ENCODE measurements around the gene DCLK2. TPM values are rescaled to one million over a fixed set of nuclear protein-coding genes. Genes with fewer than 3 reads are reported as not detected.
A peak's percentile ranks its signal among the peaks of the same experiment; 100 is the strongest.
"Not testable (repeated sequence)": the region's sequence is repeated elsewhere in the genome, so short reads cannot be mapped to it uniquely, and the experiment has no call there.

DCLK2 gene
- total RNA-seq, 1 donor from 2014 or later = 2.0 TPM

DNA sequence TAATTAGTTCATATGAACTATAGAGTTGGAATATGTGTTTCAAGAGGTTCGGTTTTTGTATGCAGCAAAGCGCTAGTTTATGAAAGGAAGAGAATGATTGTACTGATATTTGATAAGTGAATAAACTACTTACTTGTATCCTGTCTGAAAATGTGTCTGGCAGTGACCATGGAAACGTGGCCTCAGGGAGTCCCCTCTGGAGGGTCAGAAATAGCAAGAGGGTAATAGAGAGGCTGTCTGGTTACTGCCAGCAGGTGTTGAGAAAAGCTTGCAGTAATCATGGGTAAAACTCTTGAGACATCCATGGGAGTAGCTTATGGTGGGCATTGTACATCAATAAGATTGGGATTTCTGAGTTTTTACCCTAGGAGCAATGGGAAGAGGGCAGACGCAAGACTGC, 77.1 kb downstream of the DCLK2 start:
- DNase-seq = no peak

- no peak for DNase-seq
Measured at GRCh38 chr4:150156543-150156942, 78.3 kb downstream of the DCLK2 start.

DNA sequence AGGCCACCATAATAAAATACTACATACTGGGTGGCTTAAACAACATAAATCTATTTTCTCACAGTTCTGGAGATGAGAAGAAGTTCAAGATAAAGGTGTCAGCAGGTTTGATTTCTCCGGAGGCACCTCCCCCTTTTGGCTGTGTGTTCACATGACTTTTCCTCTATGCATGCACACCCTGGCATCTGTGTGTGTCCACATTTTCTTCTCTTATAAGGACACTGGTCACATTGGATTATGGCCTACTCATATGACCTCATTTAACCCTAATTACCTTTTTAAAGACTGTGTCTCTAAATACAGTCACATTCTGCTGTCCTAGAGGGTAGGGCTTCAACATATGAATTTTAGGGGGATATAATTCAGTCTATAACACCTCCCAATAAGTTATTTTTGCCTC, 79.8 kb downstream of the DCLK2 start:
- no peak for DNase-seq

- peak; percentile 81 for DNase-seq
Measured at GRCh38 chr4:150160473-150160872, 82.2 kb downstream of the DCLK2 start.

GRCh38 chr4:150161109-150161508, 82.9 kb downstream of the DCLK2 start:
- DNase-seq = no peak

- DNase-seq = not testable (repeated sequence)
Measured at GRCh38 chr4:150162020-150162419, 83.8 kb downstream of the DCLK2 start.

GRCh38 chr4:150164055-150164454, 85.8 kb downstream of the DCLK2 start:
- no peak for DNase-seq

- DNase-seq = no peak
Measured at GRCh38 chr4:150164956-150165629, 86.8 kb downstream of the DCLK2 start.

GRCh38 chr4:150167054-150167453, 88.8 kb downstream of the DCLK2 start:
- no peak for DNase-seq

- DNase-seq = peak; percentile 74
Measured at GRCh38 chr4:150173432-150173861, 95.2 kb downstream of the DCLK2 start.

DNA sequence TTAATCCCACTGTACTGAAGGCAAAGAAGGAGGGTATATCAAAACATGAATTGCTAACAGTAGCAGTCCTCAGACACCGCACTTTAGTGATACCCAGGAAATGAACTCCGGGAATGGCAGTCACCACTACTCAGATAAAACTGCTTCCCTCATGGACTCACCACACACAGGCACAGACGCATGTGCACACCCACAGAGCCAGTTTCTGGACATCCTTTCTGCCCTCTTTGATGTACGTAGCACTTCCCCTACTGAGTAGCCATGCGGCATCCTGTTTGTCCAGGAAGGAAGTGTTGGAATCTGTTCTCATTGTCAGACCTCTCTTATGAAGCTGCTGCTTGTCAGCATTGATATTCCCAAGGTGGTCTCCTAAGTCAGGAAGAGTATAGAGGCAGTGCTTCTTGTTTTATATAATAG, 95.7 kb downstream of the DCLK2 start:
- DNase-seq = peak; percentile 94

GRCh38 chr4:150176547-150176946, 98.3 kb downstream of the DCLK2 start:
- DNase-seq = no peak

DNA sequence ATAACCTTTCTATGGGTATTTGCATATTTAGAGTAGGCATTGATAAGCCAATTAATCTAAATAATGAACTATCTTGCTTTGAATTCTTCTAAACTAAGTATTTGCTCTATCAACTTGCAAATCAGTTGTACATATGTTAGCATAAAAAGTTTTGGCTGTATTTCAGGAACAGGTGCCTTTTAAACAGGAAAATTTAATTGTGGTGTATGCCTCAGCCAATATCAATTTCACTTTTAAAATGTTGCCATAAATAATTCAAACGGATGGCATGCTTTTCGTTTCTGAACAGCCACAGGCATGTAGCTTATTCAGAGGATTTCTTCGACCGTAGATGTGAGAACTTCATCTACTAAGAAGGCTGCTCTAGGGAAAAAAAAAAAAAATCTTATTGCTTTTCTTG, 99.9 kb downstream of the DCLK2 start:
- DNase-seq = no peak

DNA sequence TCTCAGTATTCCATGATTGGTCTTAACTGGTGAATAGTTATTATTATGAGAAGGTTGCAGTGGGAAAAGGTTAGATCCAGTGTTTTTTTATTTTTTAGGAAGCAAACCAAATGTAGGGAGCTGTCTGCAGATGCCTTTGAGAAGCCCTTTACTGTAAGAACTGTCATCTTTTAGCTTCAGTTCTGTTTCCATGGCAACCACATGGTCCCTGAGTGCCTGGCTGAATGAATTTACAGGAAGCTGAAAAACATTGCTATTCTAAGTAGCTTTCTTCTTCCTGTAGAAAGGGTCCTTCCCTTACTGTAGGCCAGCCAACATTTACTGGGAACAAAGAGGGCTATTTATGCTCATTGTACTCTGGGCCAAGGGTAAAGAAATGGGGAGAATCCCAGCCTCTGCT, 103.3 kb downstream of the DCLK2 start:
- peak; percentile 85 for DNase-seq

DNA sequence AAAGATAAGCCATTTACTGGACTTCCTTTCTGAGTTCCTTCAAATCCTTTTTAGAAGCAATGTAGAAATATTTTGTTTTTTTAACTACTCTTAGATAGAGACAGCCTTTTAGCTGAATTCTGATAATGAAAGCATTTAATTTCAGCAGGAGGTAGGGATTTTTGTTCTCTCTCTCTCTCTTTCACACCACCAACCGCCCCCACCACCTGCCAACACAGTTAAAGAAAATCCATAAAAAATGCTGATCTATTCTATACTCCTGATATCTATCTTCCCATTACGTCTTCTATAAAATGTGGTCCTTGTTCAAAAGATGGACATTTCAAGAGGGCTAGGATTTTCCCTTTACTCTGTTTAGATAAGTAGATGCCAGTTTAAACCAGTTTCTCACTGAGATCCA, 104.5 kb downstream of the DCLK2 start:
- DNase-seq = no peak

- DNase-seq = not testable (repeated sequence)
Measured at GRCh38 chr4:150185033-150185432, 106.8 kb downstream of the DCLK2 start.

- DNase-seq = no peak
Measured at GRCh38 chr4:150192986-150193385, 114.7 kb downstream of the DCLK2 start.

- not testable (repeated sequence) for DNase-seq
Measured at GRCh38 chr4:150197256-150197655, 119.0 kb downstream of the DCLK2 start.

GRCh38 chr4:150199056-150199455, 120.8 kb downstream of the DCLK2 start:
- DNase-seq = no peak

DNA sequence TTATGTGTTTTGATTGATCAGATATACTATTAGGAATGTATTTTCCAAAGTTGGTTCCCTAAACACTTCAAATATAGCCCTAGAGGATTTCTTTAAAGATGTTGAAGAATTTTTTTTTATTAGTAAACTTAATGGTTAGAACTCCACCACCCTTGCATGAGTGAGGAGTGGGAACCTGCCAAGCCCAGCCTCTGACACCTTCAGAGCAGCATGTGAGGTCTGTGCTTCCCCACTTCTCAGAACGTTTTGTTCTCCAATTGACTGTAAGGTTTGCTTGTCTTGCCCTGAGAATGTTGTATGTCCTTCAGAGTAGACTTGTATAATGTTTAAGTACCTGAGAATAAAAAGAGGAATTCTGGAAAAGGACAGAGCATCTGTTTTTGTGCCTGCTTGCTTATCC, 126.8 kb downstream of the DCLK2 start:
- DNase-seq = no peak

GRCh38 chr4:150206265-150206664, 128.0 kb downstream of the DCLK2 start:
- no peak for DNase-seq

- no peak for DNase-seq
Measured at GRCh38 chr4:150206954-150207353, 128.7 kb downstream of the DCLK2 start.

DNA sequence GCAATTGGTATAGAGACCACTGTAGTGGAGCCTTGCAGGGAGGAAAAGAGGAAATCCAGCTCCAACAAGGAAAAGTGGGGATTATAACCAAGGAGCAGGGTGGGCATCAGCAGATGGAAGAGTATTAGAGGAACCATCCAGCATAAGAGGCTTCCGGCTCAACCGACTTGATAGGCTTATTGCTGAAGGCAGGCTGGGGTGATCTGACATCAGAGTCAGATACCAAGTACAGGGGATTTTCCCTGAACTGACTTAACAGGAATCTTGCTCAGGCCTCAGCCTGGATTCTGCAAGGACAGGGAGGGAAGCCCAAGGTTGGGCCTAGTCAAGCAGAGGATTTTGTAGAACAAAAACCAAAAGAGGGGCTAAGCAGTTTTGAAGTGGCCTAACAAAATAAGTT, 129.6 kb downstream of the DCLK2 start:
- no peak for DNase-seq

DNA sequence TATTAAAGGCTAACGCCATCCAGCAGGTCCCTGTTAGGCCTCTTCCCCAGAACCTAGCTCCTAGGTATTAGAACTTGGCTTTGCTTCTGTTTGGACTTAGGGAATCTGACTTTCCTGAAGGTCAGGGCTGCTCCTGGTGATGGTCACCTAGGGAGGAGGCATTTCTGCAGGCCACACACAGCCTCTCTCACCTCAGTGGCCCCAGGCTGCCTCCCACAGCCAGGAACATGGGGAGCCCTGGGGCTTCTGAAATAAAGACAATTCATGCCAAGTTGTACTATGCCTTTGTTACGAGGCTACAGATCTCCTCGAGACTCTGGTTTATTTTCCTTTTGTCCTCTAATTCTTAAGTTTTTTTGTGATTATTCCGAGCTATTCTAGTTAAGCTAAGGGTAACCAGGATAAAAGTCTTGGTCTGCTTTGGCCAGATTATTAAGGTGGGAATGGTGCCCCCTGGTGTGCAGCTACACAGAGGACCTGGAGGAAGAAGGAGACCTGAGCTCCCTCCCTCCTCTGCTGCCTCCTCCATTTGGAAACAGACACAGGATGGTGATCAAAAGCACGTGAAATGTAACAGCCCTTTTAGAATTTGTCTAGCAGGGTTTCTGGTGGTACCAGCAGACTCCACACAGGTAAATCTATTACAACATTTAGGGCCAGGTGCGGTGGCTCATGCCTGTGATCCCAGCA, 131.0 kb downstream of the DCLK2 start:
- peak; percentile 90 for DNase-seq
